Measurements from ENCODE around the gene SHROOM2. TPM values are rescaled to one million over a fixed set of nuclear protein-coding genes. Genes with fewer than 3 reads are reported as not detected.

Gene SHROOM2
- total RNA-seq, 1 experiment from 2014 or later: 1.2 TPM

DNA sequence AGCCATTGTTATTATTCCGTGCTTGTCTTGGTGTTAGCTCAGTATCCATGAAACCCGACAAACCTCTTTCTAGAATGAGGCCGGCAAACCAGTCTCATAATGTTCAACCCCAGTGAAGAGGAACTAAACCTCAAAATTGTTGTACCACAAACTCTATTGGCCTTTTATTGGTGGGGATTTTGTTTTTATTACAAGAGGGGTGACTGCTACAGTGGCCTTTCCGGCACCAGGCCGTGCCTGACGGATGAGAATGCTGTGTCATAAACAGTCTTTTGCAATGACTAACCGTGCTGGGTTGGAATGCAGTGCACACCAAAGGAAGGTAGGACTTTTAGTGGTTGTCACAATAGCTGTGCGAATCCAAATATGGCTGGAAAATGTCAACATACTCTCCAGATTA is 60.8 kb downstream of the SHROOM2 start:
- Mint-ChIP-seq H3K4me3 (ENCODE audit: unreplicated experiment) (no peak overlapping the region), H3K9me3 (ENCODE audit: unreplicated experiment) (no peaks in the 10 kb centered on the region), H3K27ac (ENCODE audit: low read depth, unreplicated experiment) (peak overlapping the region; percentile 1), H3K4me1 (ENCODE audit: insufficient read depth, unreplicated experiment) (peaks cover 21% of the 10 kb centered on the region), H3K36me3 (ENCODE audit: insufficient read depth, unreplicated experiment) (peaks cover 6% of the 10 kb centered on the region), H3K27me3 (ENCODE audit: insufficient read depth, unreplicated experiment) (no peaks in the 10 kb centered on the region)
- DNase-seq (ENCODE audit: unreplicated experiment): peak; percentile 66
- BruUV-seq (replicated peaks): no TSS peak
- TF ChIP-seq, protein P1, sequence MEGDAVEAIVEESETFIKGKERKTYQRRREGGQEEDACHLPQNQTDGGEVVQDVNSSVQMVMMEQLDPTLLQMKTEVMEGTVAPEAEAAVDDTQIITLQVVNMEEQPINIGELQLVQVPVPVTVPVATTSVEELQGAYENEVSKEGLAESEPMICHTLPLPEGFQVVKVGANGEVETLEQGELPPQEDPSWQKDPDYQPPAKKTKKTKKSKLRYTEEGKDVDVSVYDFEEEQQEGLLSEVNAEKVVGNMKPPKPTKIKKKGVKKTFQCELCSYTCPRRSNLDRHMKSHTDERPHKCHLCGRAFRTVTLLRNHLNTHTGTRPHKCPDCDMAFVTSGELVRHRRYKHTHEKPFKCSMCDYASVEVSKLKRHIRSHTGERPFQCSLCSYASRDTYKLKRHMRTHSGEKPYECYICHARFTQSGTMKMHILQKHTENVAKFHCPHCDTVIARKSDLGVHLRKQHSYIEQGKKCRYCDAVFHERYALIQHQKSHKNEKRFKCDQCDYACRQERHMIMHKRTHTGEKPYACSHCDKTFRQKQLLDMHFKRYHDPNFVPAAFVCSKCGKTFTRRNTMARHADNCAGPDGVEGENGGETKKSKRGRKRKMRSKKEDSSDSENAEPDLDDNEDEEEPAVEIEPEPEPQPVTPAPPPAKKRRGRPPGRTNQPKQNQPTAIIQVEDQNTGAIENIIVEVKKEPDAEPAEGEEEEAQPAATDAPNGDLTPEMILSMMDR (IDR thresholded peaks at IDR 0.05; ENCODE audit: unreplicated experiment): no peak
- ChIA-PET POLR2A (interaction anchor here (1.4 kb wide), 1 partner anchor 25 kb away, joined by 3 read pairs; no protein-coding TSS in a partner anchor), CTCF (interaction anchor here (0.6 to 0.7 kb wide), 4 partner anchors 21 to 288 kb away, joined by 3 to 5 read pairs (median 4); no protein-coding TSS in a partner anchor)
- intact Hi-C loops (cut with micrococcal nuclease): no loop called here

DNA sequence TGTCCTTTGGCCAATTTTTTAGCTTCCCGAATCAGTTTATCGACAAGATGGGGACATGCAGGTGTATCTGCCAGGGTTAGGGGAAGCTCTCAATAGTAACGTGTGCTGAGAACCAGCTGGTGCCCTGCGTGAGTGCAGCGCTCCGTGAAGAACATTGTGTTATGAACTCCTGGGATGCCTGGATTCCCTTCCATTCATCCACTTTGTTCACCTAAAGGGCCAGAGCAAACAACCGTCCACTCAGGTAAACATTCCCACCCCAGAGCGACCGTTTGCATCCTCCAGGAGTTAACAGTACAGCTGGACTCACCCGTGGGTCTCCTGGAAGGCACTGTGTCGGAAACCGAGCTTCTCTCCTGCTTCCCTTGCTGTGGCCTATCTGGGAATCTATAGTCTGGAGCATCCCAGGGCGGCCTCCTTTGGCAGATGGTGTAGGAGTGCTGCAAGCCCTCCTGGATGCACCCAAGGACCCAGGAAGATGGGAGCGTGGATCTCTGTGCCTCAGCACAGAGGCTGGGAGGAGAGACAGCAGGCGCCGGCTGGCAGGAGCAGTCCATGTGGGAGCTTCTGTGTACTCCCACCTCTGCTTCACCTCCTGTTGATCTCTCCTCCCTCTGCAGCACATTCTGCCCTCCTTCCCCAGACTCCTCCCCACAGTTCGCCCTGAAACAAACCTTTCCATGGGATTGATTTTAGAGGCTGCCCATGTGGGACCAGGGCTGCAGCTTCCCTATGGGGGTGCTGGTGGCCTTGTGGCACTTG is 62.7 kb downstream of the SHROOM2 start:
- no TSS peak for BruUV-seq (replicated peaks)
- Mint-ChIP-seq H3K4me3 (ENCODE audit: unreplicated experiment) (no peak overlapping the region), H3K36me3 (ENCODE audit: insufficient read depth, unreplicated experiment) (no peaks in the 10 kb centered on the region), H3K9me3 (ENCODE audit: unreplicated experiment) (no peaks in the 10 kb centered on the region), H3K27me3 (ENCODE audit: insufficient read depth, unreplicated experiment) (no peaks in the 10 kb centered on the region), H3K4me1 (ENCODE audit: insufficient read depth, unreplicated experiment) (peaks cover 22% of the 10 kb centered on the region), H3K27ac (ENCODE audit: low read depth, unreplicated experiment) (no peak overlapping the region)
- DNase-seq (ENCODE audit: unreplicated experiment): no peak
- ChIA-PET CTCF (interaction anchor here (1.1 to 1.5 kb wide), 2 partner anchors 23 to 35 kb away, joined by 4 read pairs; no protein-coding TSS in a partner anchor), POLR2A (no interaction called here)
- TF ChIP-seq, protein P1 (IDR thresholded peaks at IDR 0.05; ENCODE audit: unreplicated experiment): no peak
- intact Hi-C loops (cut with micrococcal nuclease): no loop called here

DNA sequence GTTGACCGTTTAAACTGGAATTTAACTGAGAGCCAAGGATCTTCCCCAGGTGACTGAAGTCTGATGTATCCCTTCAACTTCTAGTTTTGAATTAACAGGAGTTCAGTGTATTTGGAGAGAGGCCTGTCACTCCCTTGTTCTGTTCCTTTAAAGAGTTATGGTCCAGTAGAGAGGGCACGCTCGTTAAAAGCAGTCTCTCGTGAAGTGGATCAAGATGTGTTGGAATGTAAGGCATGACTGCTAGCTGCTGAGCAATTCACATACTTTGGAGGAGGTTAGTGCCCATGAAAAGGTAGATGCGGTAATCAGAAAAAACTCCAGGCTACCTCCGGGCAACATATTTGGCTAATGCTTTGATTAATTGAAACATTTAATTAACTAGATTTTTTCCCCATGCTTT is 65.7 kb downstream of the SHROOM2 start:
- POLR2A ChIA-PET: no interaction called here
- Mint-ChIP-seq H3K36me3 (ENCODE audit: insufficient read depth, unreplicated experiment) (no peaks in the 10 kb centered on the region), H3K9me3 (ENCODE audit: unreplicated experiment) (no peaks in the 10 kb centered on the region), H3K4me1 (ENCODE audit: insufficient read depth, unreplicated experiment) (peaks cover 12% of the 10 kb centered on the region), H3K27ac (ENCODE audit: low read depth, unreplicated experiment) (no peak overlapping the region), H3K4me3 (ENCODE audit: unreplicated experiment) (no peak overlapping the region), H3K27me3 (ENCODE audit: insufficient read depth, unreplicated experiment) (no peaks in the 10 kb centered on the region)
- intact Hi-C loops (cut with micrococcal nuclease): no loop called here
- no TSS peak for BruUV-seq (replicated peaks)
- CTCF ChIA-PET: no interaction called here
- TF ChIP-seq, protein P1 (IDR thresholded peaks at IDR 0.05; ENCODE audit: unreplicated experiment): no peak
- no peak for DNase-seq (ENCODE audit: unreplicated experiment)

DNA sequence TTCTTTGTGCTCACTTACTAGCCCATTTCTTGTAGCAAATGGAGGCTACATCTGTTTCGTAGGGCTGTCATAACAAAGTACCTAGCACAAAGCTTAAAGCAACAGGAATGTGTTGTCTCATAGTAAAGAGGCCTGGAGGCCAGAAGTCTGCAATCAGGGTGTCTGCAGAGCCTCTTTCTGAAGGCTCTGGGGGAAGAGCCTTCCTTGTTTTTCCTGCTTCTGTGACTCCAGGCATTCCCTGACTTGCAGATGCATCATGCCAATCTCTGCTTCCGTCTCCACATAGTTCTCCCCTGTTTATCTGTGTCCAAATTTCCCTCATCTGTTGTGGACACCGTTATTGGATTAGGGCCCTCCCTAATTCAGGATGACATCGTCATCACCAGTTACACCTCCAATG is 67.1 kb downstream of the SHROOM2 start:
- TF ChIP-seq, protein P1 (IDR thresholded peaks at IDR 0.05; ENCODE audit: unreplicated experiment): no peak
- no peak for DNase-seq (ENCODE audit: unreplicated experiment)
- H3K27ac Mint-ChIP-seq (ENCODE audit: low read depth, unreplicated experiment): no peak overlapping the region
- peaks cover 5% of the 10 kb centered on the region for H3K4me1 Mint-ChIP-seq (ENCODE audit: insufficient read depth, unreplicated experiment)
- intact Hi-C loops (cut with micrococcal nuclease): no loop called here
- CTCF ChIA-PET: interaction anchor here (0.5 kb wide), 1 partner anchor 1325 kb away, joined by 6 read pairs; no protein-coding TSS in a partner anchor
- BruUV-seq (replicated peaks): no TSS peak
- H3K36me3 Mint-ChIP-seq (ENCODE audit: insufficient read depth, unreplicated experiment): no peaks in the 10 kb centered on the region
- POLR2A ChIA-PET: no interaction called here
- no peaks in the 10 kb centered on the region for H3K27me3 Mint-ChIP-seq (ENCODE audit: insufficient read depth, unreplicated experiment)
- H3K9me3 Mint-ChIP-seq (ENCODE audit: unreplicated experiment): no peaks in the 10 kb centered on the region
- no peak overlapping the region for H3K4me3 Mint-ChIP-seq (ENCODE audit: unreplicated experiment)

All from MCF 10A (cell line).